Spleen (tissue), 11 donors: ENCODE data around the gene KCTD4. TPM values are rescaled to one million over a fixed set of nuclear protein-coding genes. Genes with fewer than 3 reads are reported as not detected.

Experiments
- DNase-seq: peaks from one replicate; pipeline ENCODE4 v3.0.0-alpha.2; 2020
- H3K27ac ChIP-seq, 8 donors: fragments of 200-600 bp; sonication (generic) in 7 of 8; 1 replicate in 4 of 8; 2 replicates in 4 of 8; pipeline versions ENCODE4 v1.5.0 to v1.8.0; 2016 to 2021; ENCODE audit warnings: inconsistent platforms in 4 of 8, mild to moderate bottlenecking in 4 of 8, moderate library complexity in 1 of 8
- H3K27me3 ChIP-seq, 7 donors: fragments of 200-600 bp; sonication (generic) in 6 of 7; replicated peaks in 1 of 7; 1 replicate in 4 of 7; 2 replicates in 3 of 7; pipeline versions ENCODE4 v1.5.0 to v1.8.0; 2016 to 2021; ENCODE audit warnings: inconsistent platforms in 3 of 7, mild to moderate bottlenecking in 1 of 7
- H3K36me3 ChIP-seq, 6 donors: fragments of 200-600 bp; sonication (generic) in 5 of 6; 1 replicate in 4 of 6; 2 replicates in 2 of 6; pipeline versions ENCODE4 v1.5.0 to v1.8.0; 2016 to 2021; ENCODE audit warnings: inconsistent platforms in 2 of 6
- H3K4me1 ChIP-seq, 6 donors: fragments of 200-600 bp; sonication (generic) in 5 of 6; 1 replicate in 3 of 6; 2 replicates in 3 of 6; pipeline versions ENCODE4 v1.5.0 to v1.8.0; 2016 to 2021; ENCODE audit warnings: inconsistent platforms in 3 of 6
- H3K4me3 ChIP-seq, 8 donors: fragments of 200-600 bp; sonication (generic) in 7 of 8; 1 replicate in 4 of 8; 2 replicates in 4 of 8; pipeline versions ENCODE4 v1.5.0 to v1.8.0; 2016 to 2021; ENCODE audit warnings: inconsistent platforms in 4 of 8, mild to moderate bottlenecking in 4 of 8, moderate library complexity in 2 of 8
- H3K9me3 ChIP-seq, 8 donors: fragments of 200-600 bp; sonication (generic) in 7 of 8; 1 replicate in 4 of 8; 2 replicates in 4 of 8; pipeline versions ENCODE4 v1.5.0 to v1.8.0; 2016 to 2021; ENCODE audit warnings: inconsistent platforms in 4 of 8
- CTCF ChIP-seq, 11 experiments: fragments of 200-600 bp in 7 of 11; fragments of 450-650 bp in 4 of 11; sonication (generic) in 4 of 11; IDR thresholded peaks in 8 of 11; conservative IDR thresholded peaks in 3 of 11; 1 replicate in 7 of 11; 2 replicates in 4 of 11; pipeline versions ENCODE4 v1.4.0 to v1.8.0; 2016 to 2021; ENCODE audit warnings: antibody characterized with exemption in 11 of 11, inconsistent platforms in 4 of 11, mild to moderate bottlenecking in 1 of 11
- POLR2A ChIP-seq, 3 donors: fragments of 450-650 bp; IDR thresholded peaks; one replicate each; pipeline ENCODE4 v1.5.1; 2017; ENCODE audit warnings: antibody characterized with exemption in 3 of 3, mild to moderate bottlenecking in 1 of 3
- POLR2AphosphoS5 ChIP-seq, 3 donors: sonication (generic); formaldehyde crosslinking; IDR thresholded peaks; one replicate each; pipeline ENCODE4 v1.5.1; 2017; ENCODE audit warnings: antibody characterized with exemption in 3 of 3
- WGBS, 5 donors: extraction: QIAGEN DNeasy Blood & Tissue Kit in 3 of 5; methylation state at CpG; one replicate each; pipeline versions ENCODE4 v1.1.5 to v1.1.7; 2013 to 2018; 5-methylcytosine and 5-hydroxymethylcytosine counted together
- intact Hi-C: fragments of 100-400 bp; cut with DNase I; formaldehyde crosslinking; loops from one replicate; pipeline ENCODE4 v1.15.0; 2023; ENCODE audit warnings: low total_unique reads
- polyA plus RNA-seq, 3 donors: library from polyadenylated mRNA; stranded (reverse); fragments of 200-250 nt; gene quantifications; one replicate each; pipeline ENCODE4 v1.2.1, GENCODE V29; 2013
- total RNA-seq, 7 donors: library from RNA; depleted of rRNA in 3 of 7; stranded (reverse); fragments of >200 nt in 3 of 7; fragmentation: NEBNext Ultra II Directional in 4 of 7; extraction: Animal tissue kit (Norgen Biotek cat#: 25700) in 4 of 7; gene quantifications; one replicate each; pipeline versions ENCODE4 v1.1.0 to v1.2.1, GENCODE V29; 2016 to 2021
- donor health status: healthy with polysubstance abuse.
- donor health status: DM: no; HTN: no; CAD: no; lungs with moderate emphysema.
- donor health status: DM: no; HTN: no; CAD: no.
- donor health status: Bipolar disorder and iron deficiency.
- donor health status: healthy.
- donor health status: DM: no; HTN: no; CAD: no.
- donor health status: DM: yes; HTN: yes; CAD: no.

The KCTD4 gene
- total and polyA plus RNA-seq, 10 donors = 0.10 TPM; not detected in 9

DNA sequence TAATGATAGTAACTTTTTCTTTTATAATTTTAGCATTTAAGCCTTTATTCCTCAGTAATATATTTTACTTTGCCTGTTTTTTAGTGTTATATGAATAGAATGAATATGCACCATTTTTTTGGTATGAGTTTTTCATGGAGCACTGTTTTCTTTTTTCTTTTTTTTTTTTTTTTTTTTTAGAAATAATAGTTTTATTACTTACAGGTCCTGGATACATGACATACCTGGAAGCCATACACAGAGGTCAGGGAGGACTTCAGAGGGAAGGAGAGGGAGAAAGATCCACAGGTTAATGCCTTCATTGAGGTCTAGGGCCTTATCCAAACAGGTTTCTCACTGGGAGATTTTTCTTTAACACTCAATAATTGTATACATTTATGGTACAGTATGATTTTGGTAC lies 26.4 kb downstream of the KCTD4 start:
- H3K27ac ChIP-seq = no peak overlapping the region
- no peaks in the 10 kb centered on the region for H3K9me3 ChIP-seq
- no peaks in the 10 kb centered on the region for H3K4me1 ChIP-seq
- DNase-seq = no peak
- TF ChIP-seq POLR2A (IDR thresholded peaks at IDR 0.05) = no peak
- TF ChIP-seq CTCF (IDR thresholded peaks at IDR 0.05 in 8 of 11, conservative IDR thresholded peaks at IDR 0.05 in 3 of 11) = no peak
- TF ChIP-seq POLR2AphosphoS5 (IDR thresholded peaks at IDR 0.05) = no peak
- no peaks in the 10 kb centered on the region for H3K27me3 ChIP-seq
- peaks cover 0 to 30% (median 0%) of the 10 kb centered on the region in 6 donors for H3K36me3 ChIP-seq
- H3K4me3 ChIP-seq = no peak overlapping the region
- intact Hi-C loops = no loop called here

DNA sequence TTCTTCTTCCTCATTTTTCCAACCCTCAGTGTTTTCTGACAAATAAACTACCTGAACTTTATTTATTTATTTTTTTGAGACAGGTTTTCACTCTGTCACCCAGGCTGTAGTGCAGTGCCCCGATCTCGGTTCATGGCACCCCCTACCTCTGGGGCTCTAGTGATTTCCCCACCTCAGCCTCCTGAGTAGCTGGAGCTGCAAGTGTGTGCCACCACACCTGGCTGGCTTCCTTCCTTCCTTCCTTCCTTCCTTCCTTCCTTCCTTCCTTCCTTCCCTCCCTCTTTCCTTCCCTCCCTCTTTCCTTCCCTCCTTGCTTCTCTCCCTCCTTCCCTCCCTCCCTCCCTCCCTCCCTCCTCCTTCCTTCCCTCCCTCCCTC lies 32.3 kb downstream of the KCTD4 start:
- no peaks in the 10 kb centered on the region for H3K9me3 ChIP-seq
- H3K27me3 ChIP-seq = no peaks in the 10 kb centered on the region
- no peak for DNase-seq
- H3K36me3 ChIP-seq = peaks cover 0 to 47% (median 1%) of the 10 kb centered on the region in 6 donors
- intact Hi-C loops = no loop called here
- 65 to 98% (median 76%) methylated on average over 2 of the region's 2 CpGs for whole genome bisulfite sequencing, 5 donors
- H3K4me3 ChIP-seq = no peak overlapping the region
- no peak overlapping the region for H3K27ac ChIP-seq
- H3K4me1 ChIP-seq = no peaks in the 10 kb centered on the region
- TF ChIP-seq POLR2AphosphoS5 (IDR thresholded peaks at IDR 0.05) (no peak), POLR2A (IDR thresholded peaks at IDR 0.05) (no peak)

DNA sequence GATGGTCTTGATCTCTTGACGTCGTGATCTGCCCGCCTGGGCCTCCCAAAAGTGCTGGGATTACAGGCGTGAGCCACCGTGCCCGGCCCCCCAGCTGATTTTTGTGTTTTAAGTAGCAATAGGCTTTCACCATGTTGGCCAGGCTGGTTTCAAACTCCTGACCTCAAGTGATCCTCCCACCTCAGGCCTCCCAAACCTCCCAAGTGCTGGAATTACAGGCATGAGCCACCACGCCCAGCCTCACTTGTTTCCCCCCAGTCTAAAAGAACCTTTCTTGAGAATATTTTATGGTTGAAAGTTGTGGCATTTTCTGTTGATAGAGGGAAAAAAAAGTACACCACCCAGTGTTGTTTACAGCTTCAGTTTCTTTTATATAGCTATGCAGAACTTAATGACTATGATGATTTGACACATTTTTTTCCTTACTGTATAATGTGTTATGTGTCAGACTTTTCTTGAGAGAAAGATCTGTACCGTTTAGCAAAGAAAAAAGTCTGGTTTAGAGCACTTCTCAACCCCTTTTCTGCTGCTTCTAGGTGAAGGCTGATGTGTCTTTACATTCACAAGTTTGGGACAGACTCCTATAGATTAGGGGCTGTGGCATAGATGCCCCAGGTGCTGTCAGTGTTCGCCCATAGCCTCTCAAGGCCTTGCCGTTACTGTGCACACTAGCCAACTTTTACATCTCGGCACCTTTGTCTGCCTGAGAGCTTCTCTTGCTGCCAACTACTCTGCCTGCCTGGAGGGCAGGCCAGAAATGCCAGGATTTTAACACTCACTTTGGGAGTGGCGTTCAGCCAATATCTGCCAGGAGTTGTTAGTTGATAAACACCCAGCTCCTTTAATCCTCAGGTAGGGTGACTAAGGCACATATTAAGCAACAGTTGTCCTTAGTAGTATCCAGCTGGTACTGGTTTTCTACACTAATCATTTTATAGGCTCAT lies 33.0 kb downstream of the KCTD4 start:
- no peaks in the 10 kb centered on the region for H3K4me1 ChIP-seq
- no peak for DNase-seq
- intact Hi-C loops = no loop called here
- H3K27me3 ChIP-seq = no peaks in the 10 kb centered on the region
- H3K9me3 ChIP-seq = no peaks in the 10 kb centered on the region
- no peak overlapping the region for H3K4me3 ChIP-seq
- no peak overlapping the region for H3K27ac ChIP-seq
- TF ChIP-seq CTCF (IDR thresholded peaks at IDR 0.05 in 8 of 11, conservative IDR thresholded peaks at IDR 0.05 in 3 of 11) = no peak
- no peak for TF ChIP-seq POLR2AphosphoS5 (IDR thresholded peaks at IDR 0.05)
- TF ChIP-seq POLR2A (IDR thresholded peaks at IDR 0.05) = no peak
- WGBS, 5 donors = 88 to 97% (median 93%) methylated on average over 12 of the region's 12 CpGs
- H3K36me3 ChIP-seq = peaks cover 0 to 50% (median 1%) of the 10 kb centered on the region in 6 donors

DNA sequence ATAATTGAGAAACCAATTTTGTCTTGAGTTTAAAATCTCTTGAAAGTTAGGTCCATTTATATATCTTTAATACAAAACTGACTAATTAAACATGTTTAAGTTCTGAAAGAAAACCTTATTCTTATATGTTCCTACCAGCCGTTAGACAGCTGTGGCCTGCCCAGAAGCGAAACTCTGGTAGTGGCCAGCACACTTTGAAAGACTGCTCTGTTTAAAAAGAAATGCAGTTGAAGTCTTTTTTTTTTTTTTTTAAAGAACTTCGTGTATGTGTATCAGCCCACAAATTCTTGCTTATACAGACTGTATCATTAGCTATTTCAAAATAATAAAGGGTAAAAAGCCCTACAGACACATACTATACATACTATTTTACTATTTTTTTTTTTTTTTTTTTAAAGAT lies 34.0 kb downstream of the KCTD4 start:
- H3K9me3 ChIP-seq = no peaks in the 10 kb centered on the region
- no peaks in the 10 kb centered on the region for H3K27me3 ChIP-seq
- H3K27ac ChIP-seq = no peak overlapping the region
- H3K4me3 ChIP-seq = no peak overlapping the region
- H3K36me3 ChIP-seq = peaks cover 0 to 50% (median 1%) of the 10 kb centered on the region in 6 donors
- intact Hi-C loops = no loop called here
- 90 to 97% (median 93%) methylated on average over 3 of the region's 3 CpGs for WGBS, 5 donors
- H3K4me1 ChIP-seq = no peaks in the 10 kb centered on the region
- no peak for TF ChIP-seq POLR2AphosphoS5 (IDR thresholded peaks at IDR 0.05)
- no peak for TF ChIP-seq CTCF (IDR thresholded peaks at IDR 0.05 in 8 of 11, conservative IDR thresholded peaks at IDR 0.05 in 3 of 11)
- TF ChIP-seq POLR2A (IDR thresholded peaks at IDR 0.05) = no peak
- DNase-seq = no peak
